GM21737 (cell line): ENCODE measurements around the gene DNMT3A.

Experiments used
- ATAC-seq: cut with Tn5 transposase; IDR thresholded peaks from one replicate; pipeline ENCODE4 v1.9.1; 2021; ENCODE audit warnings: mild to moderate bottlenecking, moderate library complexity; ENCODE audit not compliant: unreplicated experiment

Gene DNMT3A

GRCh38 chr2:25341753-25342371 is at the start of gene DNMT3A:
DNMT3A (minus strand) TSS chr2:25341925; CDS start chr2:25313984, 27,941 bp downstream.
- ATAC-seq = peak; percentile 28

GRCh38 chr2:25389161-25389560 is 47.4 kb upstream of the DNMT3A start:
- ATAC-seq = no peak

- peak; percentile 45 for ATAC-seq
These were observed 46.8 kb upstream of the DNMT3A start for GRCh38 chr2:25388491-25388890.

GRCh38 chr2:25387876-25388449 is 46.2 kb upstream of the DNMT3A start:
- ATAC-seq = no peak

GRCh38 chr2:25386971-25387875 is 45.5 kb upstream of the DNMT3A start:
- ATAC-seq = no peak

- ATAC-seq = no peak
These were observed 44.2 kb upstream of the DNMT3A start for GRCh38 chr2:25385910-25386309.

GRCh38 chr2:25383806-25384205 is 42.1 kb upstream of the DNMT3A start:
- no peak for ATAC-seq

- no peak for ATAC-seq
These were observed 39.8 kb upstream of the DNMT3A start for GRCh38 chr2:25381502-25381901.

GRCh38 chr2:25380586-25381375 is 39.1 kb upstream of the DNMT3A start:
- no peak for ATAC-seq

GRCh38 chr2:25380023-25380422 is 38.3 kb upstream of the DNMT3A start:
- no peak for ATAC-seq

GRCh38 chr2:25379535-25379934 is 37.8 kb upstream of the DNMT3A start:
- ATAC-seq = no peak

GRCh38 chr2:25378731-25379490 is 37.2 kb upstream of the DNMT3A start:
- no peak for ATAC-seq

- no peak for ATAC-seq
These were observed 36.2 kb upstream of the DNMT3A start for GRCh38 chr2:25377822-25378421.

- ATAC-seq = peak; percentile 98
These were observed 35.3 kb upstream of the DNMT3A start for GRCh38 chr2:25376750-25377621.

- ATAC-seq = no peak
These were observed 34.3 kb upstream of the DNMT3A start for GRCh38 chr2:25375989-25376545.

GRCh38 chr2:25375371-25375988 is 33.8 kb upstream of the DNMT3A start:
- ATAC-seq = no peak

- no peak for ATAC-seq
These were observed 33.1 kb upstream of the DNMT3A start for GRCh38 chr2:25374827-25375226.

GRCh38 chr2:25374411-25374810 is 32.7 kb upstream of the DNMT3A start:
- ATAC-seq = no peak
